ENCODE results near the gene PIGQ. TPM values are rescaled to one million over a fixed set of nuclear protein-coding genes. Genes with fewer than 3 reads are reported as not detected.

The PIGQ gene
- total and polyA plus RNA-seq, 2 of the 13 experiments (the other 11 are each of a cell fraction or from before 2014, with no cell fraction given) = 7.7 to 19.7 TPM

DNA sequence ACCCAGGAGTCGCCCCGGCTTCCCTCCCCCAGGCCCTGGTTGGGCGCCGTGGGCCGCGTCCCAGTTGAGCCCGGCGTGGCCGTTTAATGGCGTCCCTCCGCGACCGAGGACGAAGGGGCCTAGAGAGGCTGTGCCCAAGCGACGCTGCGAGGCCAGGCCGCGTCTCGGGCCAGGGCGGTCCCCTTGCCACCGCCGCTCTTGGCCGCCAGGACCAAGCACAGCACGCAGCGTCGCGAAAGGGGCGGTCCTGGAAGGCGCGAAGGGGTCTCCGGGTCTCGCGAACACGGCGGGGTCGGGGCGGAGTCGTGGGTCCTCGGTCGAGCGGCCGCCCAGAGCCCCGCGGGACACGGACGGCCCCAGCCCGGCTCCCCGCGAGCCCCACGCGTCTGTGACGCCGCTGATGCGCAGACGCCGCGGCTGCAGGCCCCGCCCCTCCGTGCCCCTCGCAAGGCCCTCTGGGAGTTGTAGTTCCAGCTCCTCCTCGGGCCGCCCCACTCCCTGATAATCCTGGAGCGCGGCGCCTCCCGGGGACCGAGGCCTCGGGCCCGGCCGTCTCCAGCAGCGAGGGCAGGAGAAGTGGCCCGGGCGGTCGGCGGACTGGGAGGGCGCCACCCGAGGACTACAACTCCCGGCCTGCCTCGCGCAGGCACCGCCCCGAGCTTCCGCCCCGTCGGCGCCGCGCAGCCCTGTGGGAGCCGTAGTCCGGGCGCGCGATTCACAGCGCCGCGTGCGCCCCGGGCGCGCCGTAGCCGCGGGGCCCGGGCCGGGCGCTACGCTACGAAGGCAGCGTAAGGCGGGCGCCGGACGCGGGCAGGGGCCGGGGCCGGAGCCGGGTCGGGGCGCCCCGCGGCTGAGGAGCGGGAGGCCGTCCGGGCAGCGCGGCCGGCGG is 42.5 kb upstream of the PIGQ start, which contains the start of gene CAPN15 (continued):
- TF ChIP-seq SMAD3 (CRISPR knock-in tag; IDR thresholded peaks at IDR 0.05) (no peak), ZNF138 (CRISPR knock-in tag; IDR thresholded peaks at IDR 0.05; ENCODE audit: low read depth) (no peak), NFE2 (CRISPR knock-in tag; IDR thresholded peaks at IDR 0.05) (no peak), KLF6 (CRISPR knock-in tag; IDR thresholded peaks at IDR 0.05) (0 out of 2 replicates have a peak, but pooled peaks have one; percentile 31), GRHL1 (CRISPR knock-in tag; conservative IDR thresholded peaks at IDR 0.05) (no peak), TBL1XR1 (IDR thresholded peaks at IDR 0.05; ENCODE audit: borderline replicate concordance, low read length, partially characterized antibody) (peak; percentile 64), ZNF12 (CRISPR knock-in tag; IDR thresholded peaks at IDR 0.05) (peak; percentile 23; the same call in 1 of the 2 replicates), TBX3 (IDR thresholded peaks at IDR 0.05; ENCODE audit: borderline replicate concordance) (no peak), HNRNPH1 (optimal IDR thresholded peaks at IDR 0.05; ENCODE audit: low read depth, low read length) (no peak), POGZ (CRISPR knock-in tag; IDR thresholded peaks at IDR 0.05) (no peak), ZNF292 (CRISPR knock-in tag; IDR thresholded peaks at IDR 0.05; ENCODE audit: borderline replicate concordance, low read depth) (no peak), ZNF557 (CRISPR knock-in tag; IDR thresholded peaks at IDR 0.05) (no peak), RBM39 (IDR thresholded peaks at IDR 0.05; ENCODE audit: low read depth, low read length, poor library complexity, severe bottlenecking) (peak; percentile 75), ZSCAN31 (CRISPR knock-in tag; IDR thresholded peaks at IDR 0.05; ENCODE audit: low read depth) (peak; percentile 42; the same call in 1 of the 2 replicates), GPN1 (CRISPR knock-in tag; IDR thresholded peaks at IDR 0.05; ENCODE audit: borderline replicate concordance) (no peak), TBX2 (CRISPR knock-in tag; IDR thresholded peaks at IDR 0.05; ENCODE audit: borderline replicate concordance) (peak; percentile 44), REPIN1 (CRISPR knock-in tag; IDR thresholded peaks at IDR 0.05; ENCODE audit: borderline replicate concordance, low read depth) (peak; percentile 67; the same call in 1 of the 2 replicates), CENPT (CRISPR knock-in tag; IDR thresholded peaks at IDR 0.05; ENCODE audit: low read depth) (0 out of 2 replicates have a peak, but pooled peaks have one; percentile 41)
- TF ChIP-seq, protein P1, sequence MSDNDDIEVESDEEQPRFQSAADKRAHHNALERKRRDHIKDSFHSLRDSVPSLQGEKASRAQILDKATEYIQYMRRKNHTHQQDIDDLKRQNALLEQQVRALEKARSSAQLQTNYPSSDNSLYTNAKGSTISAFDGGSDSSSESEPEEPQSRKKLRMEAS (IDR thresholded peaks at IDR 0.05) = peak; percentile 58
- TF ChIP-seq, protein P2, sequence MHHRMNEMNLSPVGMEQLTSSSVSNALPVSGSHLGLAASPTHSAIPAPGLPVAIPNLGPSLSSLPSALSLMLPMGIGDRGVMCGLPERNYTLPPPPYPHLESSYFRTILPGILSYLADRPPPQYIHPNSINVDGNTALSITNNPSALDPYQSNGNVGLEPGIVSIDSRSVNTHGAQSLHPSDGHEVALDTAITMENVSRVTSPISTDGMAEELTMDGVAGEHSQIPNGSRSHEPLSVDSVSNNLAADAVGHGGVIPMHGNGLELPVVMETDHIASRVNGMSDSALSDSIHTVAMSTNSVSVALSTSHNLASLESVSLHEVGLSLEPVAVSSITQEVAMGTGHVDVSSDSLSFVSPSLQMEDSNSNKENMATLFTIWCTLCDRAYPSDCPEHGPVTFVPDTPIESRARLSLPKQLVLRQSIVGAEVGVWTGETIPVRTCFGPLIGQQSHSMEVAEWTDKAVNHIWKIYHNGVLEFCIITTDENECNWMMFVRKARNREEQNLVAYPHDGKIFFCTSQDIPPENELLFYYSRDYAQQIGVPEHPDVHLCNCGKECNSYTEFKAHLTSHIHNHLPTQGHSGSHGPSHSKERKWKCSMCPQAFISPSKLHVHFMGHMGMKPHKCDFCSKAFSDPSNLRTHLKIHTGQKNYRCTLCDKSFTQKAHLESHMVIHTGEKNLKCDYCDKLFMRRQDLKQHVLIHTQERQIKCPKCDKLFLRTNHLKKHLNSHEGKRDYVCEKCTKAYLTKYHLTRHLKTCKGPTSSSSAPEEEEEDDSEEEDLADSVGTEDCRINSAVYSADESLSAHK (CRISPR knock-in tag; IDR thresholded peaks at IDR 0.05; ENCODE audit: borderline replicate concordance) = no peak
- TF ChIP-seq, protein P3, sequence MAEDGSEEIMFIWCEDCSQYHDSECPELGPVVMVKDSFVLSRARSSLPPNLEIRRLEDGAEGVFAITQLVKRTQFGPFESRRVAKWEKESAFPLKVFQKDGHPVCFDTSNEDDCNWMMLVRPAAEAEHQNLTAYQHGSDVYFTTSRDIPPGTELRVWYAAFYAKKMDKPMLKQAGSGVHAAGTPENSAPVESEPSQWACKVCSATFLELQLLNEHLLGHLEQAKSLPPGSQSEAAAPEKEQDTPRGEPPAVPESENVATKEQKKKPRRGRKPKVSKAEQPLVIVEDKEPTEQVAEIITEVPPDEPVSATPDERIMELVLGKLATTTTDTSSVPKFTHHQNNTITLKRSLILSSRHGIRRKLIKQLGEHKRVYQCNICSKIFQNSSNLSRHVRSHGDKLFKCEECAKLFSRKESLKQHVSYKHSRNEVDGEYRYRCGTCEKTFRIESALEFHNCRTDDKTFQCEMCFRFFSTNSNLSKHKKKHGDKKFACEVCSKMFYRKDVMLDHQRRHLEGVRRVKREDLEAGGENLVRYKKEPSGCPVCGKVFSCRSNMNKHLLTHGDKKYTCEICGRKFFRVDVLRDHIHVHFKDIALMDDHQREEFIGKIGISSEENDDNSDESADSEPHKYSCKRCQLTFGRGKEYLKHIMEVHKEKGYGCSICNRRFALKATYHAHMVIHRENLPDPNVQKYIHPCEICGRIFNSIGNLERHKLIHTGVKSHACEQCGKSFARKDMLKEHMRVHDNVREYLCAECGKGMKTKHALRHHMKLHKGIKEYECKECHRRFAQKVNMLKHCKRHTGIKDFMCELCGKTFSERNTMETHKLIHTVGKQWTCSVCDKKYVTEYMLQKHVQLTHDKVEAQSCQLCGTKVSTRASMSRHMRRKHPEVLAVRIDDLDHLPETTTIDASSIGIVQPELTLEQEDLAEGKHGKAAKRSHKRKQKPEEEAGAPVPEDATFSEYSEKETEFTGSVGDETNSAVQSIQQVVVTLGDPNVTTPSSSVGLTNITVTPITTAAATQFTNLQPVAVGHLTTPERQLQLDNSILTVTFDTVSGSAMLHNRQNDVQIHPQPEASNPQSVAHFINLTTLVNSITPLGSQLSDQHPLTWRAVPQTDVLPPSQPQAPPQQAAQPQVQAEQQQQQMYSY (CRISPR knock-in tag; IDR thresholded peaks at IDR 0.05) = peak; percentile 63

Measured in HepG2 (cell line).